Keratinocyte (primary cell): ENCODE results near the gene CAP1. TPM values are rescaled to one million over a fixed set of nuclear protein-coding genes. Genes with fewer than 3 reads are reported as not detected.

Source experiments
- DNase-seq: peaks from one replicate; pipeline ENCODE4 v3.0.0-alpha.2; 2011; ENCODE audit warnings: low read depth, missing footprints, low spot score
- FAIRE-seq: peaks from 2 replicates; lab custom pipeline; 2011; peaks lifted over from hg19 to GRCh38; lab: Jason Lieb, UNC
- H2AFZ ChIP-seq: 2 replicates; pipeline ENCODE4 v1.6.0; 2012; ENCODE audit warnings: low read length, control low read depth, inconsistent platforms; ENCODE audit not compliant: control insufficient read depth
- H3K27ac ChIP-seq: 2 replicates; pipeline ENCODE4 v1.5.1; 2011; ENCODE audit warnings: low read length; ENCODE audit not compliant: control insufficient read depth, insufficient read depth
- H3K27me3 ChIP-seq: 3 replicates; pipeline ENCODE4 v1.6.0; 2011; ENCODE audit warnings: low read length; ENCODE audit not compliant: control insufficient read depth, insufficient read depth; ENCODE audit errors: extremely low read depth
- H3K36me3 ChIP-seq, 2 experiments: 2 replicates in 1 of 2; 3 replicates in 1 of 2; pipeline ENCODE4 v1.5.1; 2011; ENCODE audit warnings: low read length in 2 of 2, mild to moderate bottlenecking in 1 of 2; ENCODE audit not compliant: control insufficient read depth in 2 of 2, insufficient read depth in 2 of 2; ENCODE audit errors: extremely low read depth in 1 of 2
- H3K4me1 ChIP-seq: 3 replicates; pipeline ENCODE4 v1.5.1; 2011; ENCODE audit warnings: low read length; ENCODE audit not compliant: control insufficient read depth, insufficient read depth; ENCODE audit errors: extremely low read depth
- H3K4me2 ChIP-seq: 3 replicates; pipeline ENCODE4 v1.6.0; 2011; ENCODE audit warnings: low read depth, low read length; ENCODE audit not compliant: control insufficient read depth, insufficient read depth; ENCODE audit errors: extremely low read depth
- H3K4me3 ChIP-seq, 3 experiments: fragments of 200-600 bp in 1 of 3; sonication (generic) in 1 of 3; 2 replicates in 2 of 3; 3 replicates in 1 of 3; pipeline ENCODE4 v1.5.1; 2011 to 2016; ENCODE audit warnings: low read length in 3 of 3, mild to moderate bottlenecking in 3 of 3, control low read depth in 2 of 3, inconsistent platforms in 1 of 3, low read depth in 1 of 3, mixed read lengths in 1 of 3, mixed run types in 1 of 3, moderate library complexity in 1 of 3; ENCODE audit not compliant: control insufficient read depth in 2 of 3, insufficient read depth in 2 of 3; ENCODE audit errors: extremely low read depth in 1 of 3
- H3K79me2 ChIP-seq: 2 replicates; pipeline ENCODE4 v1.6.0; 2012; ENCODE audit warnings: low read length; ENCODE audit not compliant: control insufficient read depth, insufficient read depth
- H3K9ac ChIP-seq: 3 replicates; pipeline ENCODE4 v1.6.0; 2011; ENCODE audit warnings: low read length; ENCODE audit not compliant: control insufficient read depth, insufficient read depth; ENCODE audit errors: extremely low read depth
- H3K9me1 ChIP-seq: 3 replicates; pipeline ENCODE4 v1.6.0; 2011; ENCODE audit warnings: low read length; ENCODE audit not compliant: control insufficient read depth, insufficient read depth; ENCODE audit errors: extremely low read depth
- H3K9me3 ChIP-seq: 2 replicates; pipeline ENCODE4 v1.5.1; 2012; ENCODE audit warnings: low read depth, low read length; ENCODE audit not compliant: control insufficient read depth
- H4K20me1 ChIP-seq: 3 replicates; pipeline ENCODE4 v1.6.0; 2011; ENCODE audit warnings: low read length; ENCODE audit not compliant: control insufficient read depth, insufficient read depth; ENCODE audit errors: extremely low read depth
- CTCF ChIP-seq, 3 experiments: IDR thresholded peaks in 1 of 3; conservative IDR thresholded peaks in 1 of 3; optimal IDR thresholded peaks in 1 of 3; 2 replicates in 2 of 3; 3 replicates in 1 of 3; pipeline versions ENCODE3 to v1.5.1; 2011; ENCODE audit warnings: low read length in 3 of 3, mild to moderate bottlenecking in 3 of 3, moderate library complexity in 2 of 3, control low read depth in 1 of 3, inconsistent platforms in 1 of 3; ENCODE audit not compliant: insufficient read depth in 2 of 3; ENCODE audit errors: extremely low read depth in 1 of 3
- EZH2 ChIP-seq: IDR thresholded peaks from one replicate; pipeline ENCODE4 v1.6.1; 2012; ENCODE audit warnings: inconsistent platforms, mild to moderate bottlenecking, low read length, moderate library complexity
- dilution Hi-C: fragments of 300-500 bp; cut with MboI; formaldehyde crosslinking; loops from one replicate; pipeline ENCODE4 v1.7.0; 2020; ENCODE audit warnings: low sequenced_read_pairs; ENCODE audit not compliant: extremely low pct_ligation_motif_present
- polyA plus RNA-seq, 5 experiments: library from polyadenylated mRNA; depleted of rRNA in 3 of 5; stranded (reverse) in 3 of 5; stranded (forward) in 1 of 5; unstranded in 1 of 5; fragments of >200 nt; gene quantifications; 1 replicate in 1 of 5; 2 replicates in 3 of 5; 3 replicates in 1 of 5; pipeline versions ENCODE4 v1.2.1 to v1.2.3, GENCODE V29; 2011 to 2012; ENCODE audit warnings: missing spikeins in 2 of 5, low read depth in 1 of 5, low replicate concordance in 1 of 5

The CAP1 gene
- polyA plus RNA-seq, 1 donor (not counting 4 experiments of a cell fraction or from before 2014, with no cell fraction given), result 959 TPM

- peak; percentile 53 for FAIRE-seq
- Histone ChIP-seq H3K36me3 (peaks cover 22 to 40% of the 10 kb centered on the region in 2 experiments), H3K27ac (no peak overlapping the region), H3K4me2 (no peak overlapping the region), H3K27me3 (no peaks in the 10 kb centered on the region), H3K4me1 (peaks cover 47% of the 10 kb centered on the region), H3K9ac (no peak overlapping the region), H3K4me3 (no peak overlapping the region), H2AFZ (no peak overlapping the region), H3K79me2 (peaks cover 83% of the 10 kb centered on the region), H3K9me3 (no peaks in the 10 kb centered on the region), H4K20me1 (peaks cover 14% of the 10 kb centered on the region), H3K9me1 (peaks cover 8% of the 10 kb centered on the region)
- DNase-seq, result no peak
- dilution Hi-C loops, result no loop called here
- TF ChIP-seq CTCF (optimal IDR thresholded peaks at IDR 0.05 in 1 of 3, IDR thresholded peaks at IDR 0.05 in 1 of 3, conservative IDR thresholded peaks at IDR 0.05 in 1 of 3; ENCODE audit: extremely low read depth in 1 of 3, insufficient read depth in 2 of 3, low read length in 3 of 3) (no peak), EZH2 (no peak)
Measured at GRCh38 chr1:40057310-40058030, 16.9 kb downstream of the CAP1 start.

DNA sequence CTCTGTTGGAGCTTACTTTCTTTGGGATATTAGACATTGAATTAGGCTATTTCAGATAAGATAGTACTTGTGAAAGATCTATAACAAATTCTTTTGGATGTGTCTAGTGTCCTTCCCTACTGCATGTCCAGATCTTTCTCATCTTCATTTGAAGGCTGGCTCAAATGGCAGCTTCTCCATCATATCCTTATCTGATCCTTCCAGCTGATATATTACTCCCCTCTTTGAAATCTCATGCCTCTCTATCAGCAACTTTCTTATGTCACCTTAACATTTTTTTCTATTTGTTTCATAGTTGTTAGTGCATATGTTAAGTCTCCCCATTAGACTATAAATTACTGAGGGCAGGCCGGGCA, 17.5 kb downstream of the CAP1 start:
- Histone ChIP-seq H3K9ac (no peak overlapping the region), H3K4me2 (no peak overlapping the region), H4K20me1 (peaks cover 14% of the 10 kb centered on the region), H3K4me3 (no peak overlapping the region), H3K27ac (no peak overlapping the region), H3K4me1 (peaks cover 42% of the 10 kb centered on the region), H2AFZ (no peak overlapping the region), H3K79me2 (peaks cover 82% of the 10 kb centered on the region), H3K9me3 (no peaks in the 10 kb centered on the region), H3K9me1 (peaks cover 8% of the 10 kb centered on the region), H3K36me3 (peaks cover 26 to 42% of the 10 kb centered on the region in 2 experiments), H3K27me3 (no peaks in the 10 kb centered on the region)
- dilution Hi-C loops, result no loop called here
- TF ChIP-seq CTCF (optimal IDR thresholded peaks at IDR 0.05 in 1 of 3, IDR thresholded peaks at IDR 0.05 in 1 of 3, conservative IDR thresholded peaks at IDR 0.05 in 1 of 3; ENCODE audit: extremely low read depth in 1 of 3, insufficient read depth in 2 of 3, low read length in 3 of 3) (no peak), EZH2 (no peak)
- DNase-seq, result no peak
- no peak for FAIRE-seq
